Measurements from ENCODE around the gene TTC3. TPM values are rescaled to one million over a fixed set of nuclear protein-coding genes. Genes with fewer than 3 reads are reported as not detected.

Gene TTC3
- total and polyA plus RNA-seq, 2 donors (not counting 1 experiment from before 2014, with no cell fraction given) = 42.0 to 163 TPM

GRCh38 chr21:37182222-37182621 lies 109.2 kb downstream of the TTC3 start:
- no peaks in the 10 kb centered on the region for H4K20me1 ChIP-seq (ENCODE audit: control insufficient read depth, insufficient read depth, low read length, poor library complexity, severe bottlenecking)
- Mint-ChIP-seq H3K4me3 (no peak overlapping the region), H3K9me3 (ENCODE audit: insufficient read depth) (no peaks in the 10 kb centered on the region), H3K27ac (no peak overlapping the region), H3K4me1 (no peaks in the 10 kb centered on the region), H3K27me3 (no peaks in the 10 kb centered on the region)
- no peaks in the 10 kb centered on the region for H3K27me3 ChIP-seq (replicated peaks in 1 of 4; ENCODE audit: control extremely low read depth in 1 of 4, control insufficient read depth in 3 of 4, insufficient read depth in 4 of 4, low read length in 3 of 4)
- peaks cover 0 to 7% (median 4%) of the 10 kb centered on the region in 3 donors for H3K9me3 ChIP-seq (ENCODE audit: control extremely low read depth in 1 of 3, control insufficient read depth in 2 of 3, insufficient read depth in 1 of 3, low read length in 2 of 3)
- no peaks in the 10 kb centered on the region for H3K79me2 ChIP-seq (ENCODE audit: control insufficient read depth, insufficient read depth, low read length)
- H3K27ac ChIP-seq (ENCODE audit: low read length in 2 of 2) = no peak overlapping the region
- TF ChIP-seq EZH2 (IDR thresholded peaks at IDR 0.05; ENCODE audit: borderline replicate concordance, insufficient read depth, low read depth, low read length, poor library complexity, severe bottlenecking) = no peak
- no peak overlapping the region for H2AFZ ChIP-seq (ENCODE audit: insufficient read depth, low read depth, low read length, poor library complexity, severe bottlenecking)
- ATAC-seq (ENCODE audit: low read depth) (no peak), DNase-seq (no peak)
- no peak overlapping the region for H3K4me3 ChIP-seq (ENCODE audit: control extremely low read depth in 1 of 5, extremely low read depth in 1 of 5, insufficient read depth in 1 of 5, low read depth in 2 of 5, low read length in 4 of 5)
- ChIA-PET CTCF (no interaction called here), POLR2A (no interaction called here)
- no peak overlapping the region for H3K4me2 ChIP-seq (replicated peaks; ENCODE audit: low read depth, low read length, poor library complexity, severe bottlenecking)
- H3K4me1 ChIP-seq (ENCODE audit: control insufficient read depth in 2 of 2, insufficient read depth in 2 of 2, low read length in 2 of 2) = no peaks in the 10 kb centered on the region
- H3K9ac ChIP-seq (ENCODE audit: low read length) = no peak overlapping the region
- H3K36me3 ChIP-seq (replicated peaks in 1 of 2; ENCODE audit: control extremely low read depth in 1 of 2, control insufficient read depth in 1 of 2, extremely low read depth in 1 of 2, insufficient read depth in 2 of 2, low read length in 1 of 2) = peaks cover 15 to 59% of the 10 kb centered on the region in 2 experiments
- intact Hi-C loops (cut with micrococcal nuclease) = no loop called here
- 99% methylated on average over 5 of the region's 6 CpGs for WGBS (ENCODE audit: insufficient coverage)

GRCh38 chr21:37183749-37184148 lies 110.7 kb downstream of the TTC3 start:
- intact Hi-C loops (cut with micrococcal nuclease) = no loop called here
- CTCF ChIA-PET = no interaction called here
- H3K4me3 ChIP-seq (ENCODE audit: control extremely low read depth in 1 of 5, extremely low read depth in 1 of 5, insufficient read depth in 1 of 5, low read depth in 2 of 5, low read length in 4 of 5) = no peak overlapping the region
- WGBS (ENCODE audit: insufficient coverage) = no CpG with 5 or more reads among the region's 3 CpGs
- H2AFZ ChIP-seq (ENCODE audit: insufficient read depth, low read depth, low read length, poor library complexity, severe bottlenecking) = no peak overlapping the region
- TF ChIP-seq EZH2 (IDR thresholded peaks at IDR 0.05; ENCODE audit: borderline replicate concordance, insufficient read depth, low read depth, low read length, poor library complexity, severe bottlenecking) (no peak), CTCF (IDR thresholded peaks at IDR 0.05) (no peak)
- Mint-ChIP-seq H3K27ac (no peak overlapping the region), H3K4me3 (no peak overlapping the region), H3K4me1 (no peaks in the 10 kb centered on the region), H3K9me3 (ENCODE audit: insufficient read depth) (no peaks in the 10 kb centered on the region), H3K27me3 (no peaks in the 10 kb centered on the region)
- H3K4me2 ChIP-seq (replicated peaks; ENCODE audit: low read depth, low read length, poor library complexity, severe bottlenecking) = no peak overlapping the region
- H3K4me1 ChIP-seq (ENCODE audit: control insufficient read depth in 2 of 2, insufficient read depth in 2 of 2, low read length in 2 of 2) = no peaks in the 10 kb centered on the region
- H3K27ac ChIP-seq (ENCODE audit: low read length in 2 of 2) = no peak overlapping the region
- ATAC-seq (ENCODE audit: low read depth) (no peak), DNase-seq (no peak)
- H4K20me1 ChIP-seq (ENCODE audit: control insufficient read depth, insufficient read depth, low read length, poor library complexity, severe bottlenecking) = no peaks in the 10 kb centered on the region
- POLR2A ChIA-PET = no interaction called here
- H3K9ac ChIP-seq (ENCODE audit: low read length) = no peak overlapping the region
- no peaks in the 10 kb centered on the region for H3K79me2 ChIP-seq (ENCODE audit: control insufficient read depth, insufficient read depth, low read length)
- H3K9me3 ChIP-seq (ENCODE audit: control extremely low read depth in 1 of 3, control insufficient read depth in 2 of 3, insufficient read depth in 1 of 3, low read length in 2 of 3) = peaks cover 0 to 4% (median 4%) of the 10 kb centered on the region in 3 donors
- H3K27me3 ChIP-seq (replicated peaks in 1 of 4; ENCODE audit: control extremely low read depth in 1 of 4, control insufficient read depth in 3 of 4, insufficient read depth in 4 of 4, low read length in 3 of 4) = no peaks in the 10 kb centered on the region
- H3K36me3 ChIP-seq (replicated peaks in 1 of 2; ENCODE audit: control extremely low read depth in 1 of 2, control insufficient read depth in 1 of 2, extremely low read depth in 1 of 2, insufficient read depth in 2 of 2, low read length in 1 of 2) = peaks cover 16 to 54% of the 10 kb centered on the region in 2 experiments

Data from B cell (primary cell).